Suppressor macrophage treated with lipopolysaccharide for 4 hours (primary cell): ENCODE measurements around the gene CFAP53.
"Not testable (repeated sequence)": the region's sequence is repeated elsewhere in the genome, so short reads cannot be mapped to it uniquely, and the experiment has no call there.

Experiments
- DNase-seq: peaks from one replicate; pipeline ENCODE4 v3.0.0-alpha.2; 2020

Gene CFAP53

GRCh38 chr18:50268022-50268747 is 1.9 kb upstream of the CFAP53 start:
- DNase-seq = peak; percentile 83

- DNase-seq = no peak
Observed at GRCh38 chr18:50262977-50263376, 3.3 kb downstream of the CFAP53 start.

DNA sequence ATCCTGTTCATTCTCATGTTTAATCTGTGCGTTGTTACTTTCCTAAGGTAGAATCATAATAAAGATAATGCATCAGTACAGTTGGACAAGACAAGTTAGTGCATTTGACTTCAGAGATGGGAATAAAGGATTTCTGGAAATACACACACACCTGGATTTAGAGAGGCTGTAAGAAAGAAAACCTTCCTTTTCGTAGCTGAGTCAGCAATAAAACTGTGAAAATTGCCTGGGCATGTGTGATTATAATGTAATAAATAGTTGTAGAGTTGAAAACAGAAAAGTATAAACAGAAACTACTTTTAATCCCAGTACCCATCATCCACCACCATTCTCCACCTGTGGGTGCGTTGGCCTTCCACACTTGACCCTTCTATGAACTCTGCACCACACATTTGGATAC is 15.4 kb downstream of the CFAP53 start:
- DNase-seq = no peak

DNA sequence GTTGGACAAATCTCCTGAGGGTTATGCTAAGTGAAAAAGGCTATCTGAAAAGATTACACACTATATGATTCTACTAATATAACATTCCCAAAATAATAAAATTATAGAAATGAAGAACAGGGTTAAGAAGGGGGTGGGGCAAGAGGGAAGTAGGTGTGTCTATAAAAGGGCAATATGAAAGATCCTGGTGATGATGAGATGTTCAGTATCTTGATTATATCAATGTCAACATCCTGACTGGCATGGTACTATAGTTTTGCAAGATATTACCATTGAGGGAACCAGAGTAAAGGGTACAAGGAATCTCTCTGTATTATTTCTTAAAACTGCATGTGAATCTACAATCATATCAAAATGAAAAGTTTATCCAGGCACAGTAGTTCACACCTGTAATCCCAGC is 16.7 kb downstream of the CFAP53 start:
- DNase-seq = no peak

DNA sequence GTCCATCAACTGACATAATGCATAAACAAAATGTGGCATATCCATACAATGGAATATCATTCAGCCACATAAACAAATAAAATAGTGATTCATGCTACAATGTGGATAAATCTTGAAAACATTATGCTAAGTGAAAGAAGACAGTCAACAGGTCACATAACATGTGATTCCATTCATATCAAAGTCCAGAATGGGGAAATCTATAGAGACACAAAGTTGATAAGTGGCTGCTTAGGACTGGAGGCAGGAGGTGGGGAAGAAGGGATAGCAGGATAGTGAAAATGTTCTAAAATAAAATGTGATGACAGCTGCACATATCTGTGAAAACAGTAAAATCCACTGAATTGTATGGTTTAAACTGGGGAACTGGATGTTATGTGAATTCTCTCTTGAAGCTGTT is 18.7 kb downstream of the CFAP53 start:
- no peak for DNase-seq

GRCh38 chr18:50241768-50242167 is 24.5 kb downstream of the CFAP53 start:
- DNase-seq = not testable (repeated sequence)

DNA sequence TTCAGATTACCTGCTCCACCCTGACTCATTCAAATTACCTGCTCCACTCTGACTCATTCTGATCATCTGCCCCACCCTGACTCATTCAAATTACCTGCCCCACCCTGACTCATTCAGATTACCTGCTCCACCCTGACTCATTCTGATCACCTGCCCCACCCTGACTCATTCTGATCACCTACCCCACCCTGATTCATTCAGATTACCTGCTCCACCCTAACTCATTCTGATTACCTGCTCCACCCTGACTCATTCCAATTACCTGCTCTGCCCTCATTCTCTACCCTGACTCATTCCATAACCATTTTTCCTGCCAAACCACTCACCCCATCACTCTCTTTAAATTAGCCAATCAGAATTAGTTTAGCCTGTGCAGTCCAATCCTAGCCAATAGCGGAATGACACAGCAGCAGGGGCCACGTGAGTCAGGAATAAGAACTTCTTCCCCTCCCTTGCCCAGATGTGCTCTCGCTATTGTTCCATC is 26.2 kb downstream of the CFAP53 start:
- no peak for DNase-seq

DNA sequence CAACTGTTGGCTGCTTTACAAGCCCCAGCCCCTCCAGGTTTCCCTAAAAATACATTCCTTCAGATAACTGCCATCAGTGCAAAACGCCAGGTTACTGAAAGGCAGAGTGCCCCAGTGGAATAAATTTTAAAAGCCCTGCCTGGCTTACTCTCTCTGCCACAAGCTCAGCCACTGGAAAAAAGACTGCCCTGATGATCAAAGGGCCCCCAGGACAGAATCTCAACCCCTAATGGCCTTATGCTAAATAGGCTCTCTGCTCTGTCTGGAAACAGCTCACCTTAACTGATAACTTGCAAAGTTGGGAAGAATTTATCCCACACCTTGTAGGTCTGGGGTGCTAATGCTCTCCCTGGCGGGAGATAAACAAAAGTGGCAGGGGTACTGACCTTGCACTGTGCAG is 33.9 kb downstream of the CFAP53 start:
- DNase-seq = no peak

- no peak for DNase-seq
Observed at GRCh38 chr18:50231621-50232020, 34.7 kb downstream of the CFAP53 start.

GRCh38 chr18:50220249-50220648 is 46.0 kb downstream of the CFAP53 start:
- not testable (repeated sequence) for DNase-seq

GRCh38 chr18:50218432-50219197 is 47.7 kb downstream of the CFAP53 start:
- DNase-seq = peak; percentile 34

DNA sequence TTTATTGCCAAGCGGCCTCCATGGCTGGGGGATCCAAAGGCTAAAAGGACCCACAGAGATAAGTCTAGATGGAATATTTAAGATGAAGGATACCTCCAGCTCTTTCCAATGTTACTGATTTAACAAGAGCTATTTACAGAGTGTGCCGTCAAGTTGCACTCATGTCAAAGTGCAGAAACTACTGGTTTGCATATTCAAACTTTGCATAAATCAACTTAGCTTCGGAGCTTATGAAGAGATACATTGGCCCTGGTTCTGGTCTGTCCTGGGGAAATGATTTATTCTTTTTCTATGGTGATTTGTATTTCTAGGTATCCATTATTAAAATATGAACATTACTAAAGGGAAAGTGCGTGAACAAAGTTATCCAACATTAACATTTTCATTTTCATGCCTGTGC is 57.0 kb downstream of the CFAP53 start:
- DNase-seq = no peak

- DNase-seq = no peak
Observed at GRCh38 chr18:50207722-50208121, 58.6 kb downstream of the CFAP53 start.

DNA sequence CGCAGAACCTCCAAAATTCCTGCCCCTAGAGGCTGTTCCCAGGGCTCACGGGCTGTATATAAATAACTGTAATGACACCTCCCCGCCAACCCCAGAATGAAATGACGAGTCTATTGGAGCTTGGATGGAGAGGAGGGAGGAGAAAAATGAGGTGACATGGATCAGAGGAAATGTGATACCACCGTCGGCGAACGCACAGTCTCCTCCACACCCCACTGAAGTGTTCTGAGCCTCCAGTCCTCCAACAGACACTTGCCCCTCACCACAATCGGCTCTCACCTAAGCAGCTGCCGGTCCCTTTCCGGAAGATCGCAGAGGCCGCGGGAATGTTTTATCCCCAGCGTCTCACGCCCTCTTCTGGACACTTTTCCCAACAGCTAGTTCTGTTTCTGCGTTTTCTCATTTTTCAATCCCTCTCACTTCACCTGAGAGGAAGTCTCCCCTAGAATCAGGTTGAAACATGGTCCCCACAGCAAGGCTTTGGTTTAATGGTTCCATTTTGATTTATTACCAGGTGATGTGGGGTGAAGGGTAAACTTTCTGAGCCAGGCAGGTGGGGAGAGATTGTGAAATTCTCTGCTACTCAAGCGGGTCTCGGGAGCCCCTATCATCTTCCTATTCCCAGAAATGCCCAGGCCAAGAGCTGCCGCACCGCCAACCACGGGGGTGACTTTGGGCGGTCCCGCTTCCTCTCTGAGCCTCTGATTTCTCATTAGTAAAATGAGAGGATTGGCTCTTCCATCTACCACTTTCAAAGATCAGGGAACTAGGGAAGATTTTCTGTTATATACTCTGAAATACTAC is 62.3 kb downstream of the CFAP53 start:
- DNase-seq = peak; percentile 20

DNA sequence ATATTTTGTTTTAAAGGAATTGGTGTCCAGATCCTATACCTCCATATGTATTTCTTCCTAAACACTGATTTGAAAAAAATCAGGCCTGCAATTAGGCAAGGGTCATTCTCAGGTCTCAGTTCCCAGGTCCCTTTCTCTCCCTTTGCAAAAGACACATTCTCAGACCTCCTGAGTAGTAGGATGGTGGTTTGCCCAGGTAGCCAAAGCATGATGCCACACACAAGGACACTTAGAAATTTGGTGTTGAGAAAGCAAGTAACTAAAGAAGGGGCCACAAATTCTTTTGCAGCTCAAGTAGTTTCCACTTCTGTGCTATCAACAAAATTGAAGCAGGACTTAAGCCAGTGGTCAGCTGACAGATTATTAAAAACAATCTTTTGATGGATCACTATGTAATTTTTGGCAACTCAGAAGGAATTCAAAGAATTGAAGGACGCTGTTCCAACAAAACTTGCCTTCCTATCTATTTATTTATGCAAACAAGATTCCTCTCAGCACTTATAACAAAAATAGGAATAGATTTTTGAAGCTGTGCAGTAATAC is 64.7 kb downstream of the CFAP53 start:
- DNase-seq = no peak

DNA sequence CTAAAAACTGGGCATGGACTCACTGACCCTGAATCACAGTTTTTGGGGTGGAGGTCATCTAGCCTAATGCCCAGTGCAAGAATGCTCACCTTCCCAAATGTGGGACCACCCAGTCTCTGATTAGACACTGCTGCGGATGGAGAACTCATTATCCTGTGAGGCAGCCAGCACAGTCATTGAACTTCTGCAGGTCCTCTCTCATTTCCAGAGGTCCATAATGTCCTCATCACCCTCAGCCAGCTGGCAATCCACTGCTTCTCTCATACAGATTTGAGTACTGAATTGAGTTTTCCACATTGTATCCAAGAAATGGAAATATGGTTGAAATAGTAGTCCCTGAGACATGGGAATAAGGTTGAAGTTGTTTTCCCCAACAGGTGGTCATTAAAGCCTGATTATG is 66.4 kb downstream of the CFAP53 start:
- no peak for DNase-seq

DNA sequence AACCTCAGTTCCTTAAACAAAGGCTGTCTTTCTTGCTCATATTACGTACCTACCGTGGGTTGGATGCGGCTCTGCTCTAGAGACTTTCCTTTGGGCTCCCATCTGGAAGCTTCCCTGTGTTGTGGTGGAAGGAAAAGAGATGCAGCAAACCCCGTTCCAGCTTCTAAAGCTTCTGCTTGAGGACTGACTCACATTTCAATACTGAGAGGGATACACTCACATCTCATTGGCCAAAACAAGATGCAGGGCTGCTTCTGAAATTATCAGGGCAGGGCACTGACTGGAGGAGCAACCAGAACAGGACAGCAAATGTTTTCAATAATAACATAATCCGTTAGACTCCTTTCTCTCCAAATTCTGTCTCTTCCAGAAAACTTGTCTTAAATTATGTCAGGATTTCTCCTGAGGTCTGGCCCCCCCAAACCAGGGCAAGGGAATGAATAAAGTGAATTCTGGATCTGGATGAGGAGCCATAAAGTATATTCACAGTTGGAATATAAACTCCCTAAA is 66.9 kb downstream of the CFAP53 start:
- DNase-seq = no peak

DNA sequence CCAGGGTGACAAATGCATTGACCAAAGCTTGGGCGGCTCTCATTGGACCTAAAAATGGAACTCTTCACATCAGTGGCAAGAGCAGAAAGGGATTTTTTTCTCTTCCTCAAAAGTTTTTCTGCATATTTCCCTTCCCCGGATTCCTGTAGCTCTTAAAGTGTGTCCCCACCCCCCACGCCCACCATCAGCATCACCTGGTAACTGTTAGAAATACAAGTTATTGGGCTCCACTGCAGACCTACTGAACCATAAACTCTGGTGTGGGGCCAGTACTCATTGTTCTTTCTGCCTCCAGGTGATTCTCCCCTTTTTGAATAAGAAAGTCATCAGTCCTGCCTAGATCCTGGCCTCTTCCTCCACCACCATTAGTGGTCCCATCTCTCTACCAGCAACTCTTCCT is 70.0 kb downstream of the CFAP53 start:
- DNase-seq = no peak

GRCh38 chr18:50195689-50196088 is 70.6 kb downstream of the CFAP53 start:
- DNase-seq = no peak

GRCh38 chr18:50194631-50195532 is 71.4 kb downstream of the CFAP53 start, which contains the start of gene MYO5B:
Gene MYO5B (minus strand): TSS chr18:50195147. CDS start chr18:50194793, 354 bp downstream.
- peak; percentile 2 for DNase-seq

DNA sequence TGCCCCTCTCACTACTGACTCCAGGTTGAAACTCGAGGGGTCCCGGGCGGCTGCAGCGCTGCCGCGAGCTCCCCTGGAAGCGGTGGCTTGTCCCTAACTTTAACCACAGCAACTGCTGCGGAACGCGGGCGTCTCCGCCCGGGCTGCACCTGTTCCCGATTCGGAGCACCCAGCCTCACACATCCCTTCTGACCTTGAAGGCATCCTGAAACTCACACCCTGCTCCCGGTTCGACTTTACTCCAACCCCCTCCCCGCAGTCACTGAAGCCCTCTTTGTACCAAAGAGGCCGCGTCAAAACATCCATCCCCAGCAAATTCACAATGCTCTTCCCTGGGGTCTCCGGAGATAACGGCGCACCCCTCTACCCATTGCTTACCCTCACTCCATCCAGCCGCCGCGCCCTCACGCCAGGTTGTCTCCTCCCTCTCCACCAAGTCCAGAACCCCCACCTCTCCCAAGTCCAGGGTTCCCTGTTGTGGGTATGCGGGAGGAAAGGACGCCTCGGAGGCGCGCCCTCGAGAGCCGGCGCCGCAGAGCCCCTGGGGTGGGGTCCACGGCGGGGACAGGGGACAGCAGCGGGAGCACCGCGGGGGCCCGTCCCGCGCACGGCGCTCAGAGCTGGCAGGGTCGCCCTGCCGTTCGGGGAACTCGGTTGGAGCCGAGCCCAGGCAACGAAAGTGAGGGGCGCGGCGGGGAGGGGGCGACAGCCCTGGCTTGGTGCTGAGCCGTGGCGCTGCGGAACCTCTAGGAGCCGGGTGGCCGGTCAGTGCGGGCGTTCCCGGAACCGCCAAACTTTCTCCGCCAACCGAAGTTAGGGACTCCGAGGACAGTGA is 72.3 kb downstream of the CFAP53 start:
- no peak for DNase-seq
